T-cell (primary cell): Measurements from ENCODE around the gene OR2L3. TPM values are rescaled to one million over a fixed set of nuclear protein-coding genes. Genes with fewer than 3 reads are reported as not detected.

Experiments used
- ATAC-seq, 4 experiments: fragments of 200-7000 bp in 3 of 4; fragments of 150-1000 bp in 1 of 4; cut with Tn5 transposase; replicated peaks in 1 of 4; 1 replicate in 3 of 4; 2 replicates in 1 of 4; pipeline ENCODE4 v1.10.0; 2021; ENCODE audit warnings: moderate library complexity in 3 of 4, mild to moderate bottlenecking in 2 of 4, moderate number of reproducible peaks in 1 of 4
- CTCF ChIA-PET, 2 donors: fragments of 300-600 bp; sonication (Branson Sonifier 250); formaldehyde crosslinking; loops; one replicate each; lab custom pipeline; 2022; ENCODE audit warnings: antibody characterized with exemption in 2 of 2; lab: Charles Lee
- POLR2A ChIA-PET, 2 donors: fragments of 300-600 bp; sonication (Branson Sonifier 250); formaldehyde crosslinking; loops; one replicate each; lab custom pipeline; 2022; ENCODE audit warnings: antibody characterized with exemption in 2 of 2; lab: Charles Lee
- DNase-seq, 35 experiments: peaks; one replicate each; pipeline versions ENCODE4 v3.0.0 to v3.0.0-alpha.2; 2013 to 2023
- H3K27ac ChIP-seq: one replicate; pipeline ENCODE4 v1.5.1; 2013; ENCODE audit warnings: low read length
- H3K27me3 ChIP-seq, 2 experiments: replicated peaks in 1 of 2; 1 replicate in 1 of 2; 2 replicates in 1 of 2; pipeline versions ENCODE4 v1.6.1 to v1.7.0; 2013; ENCODE audit warnings: low read length in 1 of 2, mixed read lengths in 1 of 2; ENCODE audit not compliant: control insufficient read depth in 2 of 2, insufficient read depth in 2 of 2; ENCODE audit errors: extremely low read depth in 1 of 2
- H3K36me3 ChIP-seq, 2 donors: 1 replicate in 1 of 2; 2 replicates in 1 of 2; pipeline versions ENCODE4 v1.6.1 to v1.7.0; 2013; ENCODE audit warnings: low read length in 1 of 2; ENCODE audit not compliant: control insufficient read depth in 2 of 2, insufficient read depth in 1 of 2; ENCODE audit errors: extremely low read depth in 1 of 2
- H3K4me1 ChIP-seq, 2 experiments: 1 replicate in 1 of 2; 2 replicates in 1 of 2; pipeline versions ENCODE4 v1.6.1 to v1.7.0; 2013; ENCODE audit warnings: low read length in 2 of 2, mixed read lengths in 1 of 2; ENCODE audit not compliant: insufficient read depth in 2 of 2, control insufficient read depth in 1 of 2; ENCODE audit errors: extremely low read depth in 1 of 2
- H3K4me3 ChIP-seq, 2 donors: 1 replicate in 1 of 2; 2 replicates in 1 of 2; pipeline versions ENCODE4 v1.5.1 to v1.7.0; 2013; ENCODE audit warnings: mild to moderate bottlenecking in 2 of 2, low read length in 1 of 2, moderate library complexity in 1 of 2; ENCODE audit not compliant: control insufficient read depth in 1 of 2; ENCODE audit errors: extremely low read depth in 1 of 2
- H3K9me3 ChIP-seq: 2 replicates; pipeline ENCODE4 v1.7.0; 2013
- H3K27ac Mint-ChIP-seq, 2 donors: one replicate each; pipeline ENCODE4 v1.8.0; 2020 to 2021; ENCODE audit warnings: mild to moderate bottlenecking in 2 of 2, mixed read lengths in 2 of 2
- H3K27me3 Mint-ChIP-seq, 2 donors: one replicate each; pipeline ENCODE4 v1.8.0; 2021 to 2022; ENCODE audit warnings: mixed read lengths in 2 of 2
- H3K36me3 Mint-ChIP-seq: one replicate; pipeline ENCODE4 v1.8.0; 2021; ENCODE audit warnings: mixed read lengths
- H3K4me1 Mint-ChIP-seq, 3 donors: one replicate each; pipeline ENCODE4 v1.8.0; 2020 to 2022; ENCODE audit warnings: mixed read lengths in 3 of 3, mild to moderate bottlenecking in 1 of 3
- H3K4me3 Mint-ChIP-seq, 3 donors: one replicate each; pipeline ENCODE4 v1.8.0; 2020 to 2022; ENCODE audit warnings: mild to moderate bottlenecking in 3 of 3, mixed read lengths in 3 of 3, moderate library complexity in 3 of 3
- H3K9me3 Mint-ChIP-seq, 3 donors: one replicate each; pipeline ENCODE4 v1.8.0; 2020 to 2022; ENCODE audit warnings: mixed read lengths in 3 of 3
- WGBS: methylation state at CpG from one replicate; pipeline ENCODE4 v1.1.5; 2013; ENCODE audit warnings: missing lambda C conversion rate; ENCODE audit not compliant: insufficient coverage; 5-methylcytosine and 5-hydroxymethylcytosine counted together
- total RNA-seq, 35 experiments: library from RNA in 6 of 35; stranded (reverse) in 6 of 35; fragments of 120-200 nt in 1 of 35; gene quantifications; one replicate each; pipeline versions ENCODE4 v1.2.1 to v1.2.4 and lab custom pipeline; 2013 to 2026

The OR2L3 gene
- total RNA-seq, 5 donors from 2014 or later (not counting 1 experiment from before 2014, with no cell fraction given), result not detected

DNA sequence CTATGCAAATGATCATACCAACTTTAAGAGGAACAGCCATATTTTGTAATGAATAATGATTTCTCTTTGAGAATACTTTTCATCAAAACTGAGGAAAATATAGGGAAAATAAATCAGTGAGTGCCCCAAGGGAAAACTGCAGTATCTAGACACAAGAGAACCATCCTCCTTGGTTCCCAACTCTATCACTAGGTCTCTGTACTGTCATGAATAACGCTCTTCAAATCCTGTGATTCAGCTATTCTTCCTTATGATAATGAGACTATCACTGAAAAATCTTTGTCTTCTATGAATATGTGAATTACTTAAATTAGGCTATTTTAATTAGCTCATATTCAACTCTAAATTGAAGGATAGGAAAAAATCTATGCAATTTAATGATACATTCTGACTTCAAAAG lies 30.8 kb upstream of the OR2L3 start:
- ATAC-seq (no peak), DNase-seq (no peak)
- H3K27me3 Mint-ChIP-seq, result no peaks in the 10 kb centered on the region
- Histone ChIP-seq H3K4me3 (no peak overlapping the region), H3K9me3 (no peaks in the 10 kb centered on the region), H3K4me1 (no peaks in the 10 kb centered on the region), H3K27ac (no peak overlapping the region), H3K27me3 (no peaks in the 10 kb centered on the region), H3K36me3 (no peaks in the 10 kb centered on the region)
- ChIA-PET POLR2A (no interaction called here), CTCF (no interaction called here)
- H3K27ac Mint-ChIP-seq, result no peak overlapping the region
- H3K4me3 Mint-ChIP-seq, result no peak overlapping the region
- WGBS, result no CpG with 5 or more reads among the region's 1 CpG
- peaks cover 9 to 16% (median 11%) of the 10 kb centered on the region in 3 donors for H3K9me3 Mint-ChIP-seq
- H3K4me1 Mint-ChIP-seq, result no peaks in the 10 kb centered on the region
- no peaks in the 10 kb centered on the region for H3K36me3 Mint-ChIP-seq

- DNase-seq (no peak), ATAC-seq (no peak)
- no peaks in the 10 kb centered on the region for H3K9me3 ChIP-seq
- ChIA-PET POLR2A (no interaction called here), CTCF (no interaction called here)
- no peak within 1 kb of the TSS for H3K27ac Mint-ChIP-seq
- H3K27me3 ChIP-seq, result no peaks in the 10 kb centered on the region
- H3K27me3 Mint-ChIP-seq, result no peaks in the 10 kb centered on the region
- no peaks in the 10 kb centered on the region for H3K36me3 Mint-ChIP-seq
- no peak within 1 kb of the TSS for H3K27ac ChIP-seq
- H3K9me3 Mint-ChIP-seq, result peaks cover 0 to 28% (median 20%) of the 10 kb centered on the region in 3 donors
- H3K4me1 ChIP-seq, result no peaks in the 10 kb centered on the region
- H3K4me3 ChIP-seq, result no peak within 1 kb of the TSS
- no CpG with 5 or more reads among the region's 2 CpGs for WGBS
- H3K4me1 Mint-ChIP-seq, result no peaks in the 10 kb centered on the region
- H3K4me3 Mint-ChIP-seq, result no peak within 1 kb of the TSS
- H3K36me3 ChIP-seq, result no peaks in the 10 kb centered on the region
These were observed 16.9 kb upstream of the OR2L3 start, which contains the start of gene OR2L2 for GRCh38 chr1:248029770-248030169. OR2L2 (plus strand) TSS chr1:248030070; CDS start chr1:248038268, 8,198 bp downstream.

DNA sequence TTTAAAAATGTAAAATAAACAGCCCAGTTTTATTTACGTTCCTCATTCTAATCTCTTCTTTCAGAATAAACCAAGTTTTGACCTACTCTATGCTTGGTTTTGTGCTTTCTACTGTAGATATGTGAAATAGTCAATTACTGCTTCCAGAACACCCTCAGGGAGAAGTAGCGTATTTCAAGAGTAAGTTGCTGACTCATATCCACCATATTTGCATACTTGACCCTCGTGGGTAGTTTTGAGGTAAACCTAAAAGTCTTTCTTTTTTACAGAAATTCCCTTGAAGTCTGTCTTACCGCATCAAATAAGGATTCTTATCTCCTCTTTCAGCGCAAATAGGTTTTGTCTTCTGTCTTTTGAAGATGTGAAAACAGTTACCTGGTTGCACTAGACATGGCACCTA lies 1.4 kb upstream of the OR2L3 start:
- Mint-ChIP-seq H3K36me3 (no peaks in the 10 kb centered on the region), H3K4me1 (no peaks in the 10 kb centered on the region), H3K9me3 (peaks cover 18 to 23% (median 22%) of the 10 kb centered on the region in 3 donors), H3K4me3 (no peak overlapping the region), H3K27ac (no peak overlapping the region), H3K27me3 (no peaks in the 10 kb centered on the region)
- H3K4me1 ChIP-seq, result no peaks in the 10 kb centered on the region
- ATAC-seq, result no peak
- H3K27ac ChIP-seq, result no peak overlapping the region
- H3K4me3 ChIP-seq, result no peak overlapping the region
- H3K9me3 ChIP-seq, result no peaks in the 10 kb centered on the region
- CTCF ChIA-PET, result no interaction called here
- DNase-seq, result no peak
- POLR2A ChIA-PET, result no interaction called here
- no CpG with 5 or more reads among the region's 5 CpGs for whole genome bisulfite sequencing
- no peaks in the 10 kb centered on the region for H3K36me3 ChIP-seq
- H3K27me3 ChIP-seq, result no peaks in the 10 kb centered on the region

DNA sequence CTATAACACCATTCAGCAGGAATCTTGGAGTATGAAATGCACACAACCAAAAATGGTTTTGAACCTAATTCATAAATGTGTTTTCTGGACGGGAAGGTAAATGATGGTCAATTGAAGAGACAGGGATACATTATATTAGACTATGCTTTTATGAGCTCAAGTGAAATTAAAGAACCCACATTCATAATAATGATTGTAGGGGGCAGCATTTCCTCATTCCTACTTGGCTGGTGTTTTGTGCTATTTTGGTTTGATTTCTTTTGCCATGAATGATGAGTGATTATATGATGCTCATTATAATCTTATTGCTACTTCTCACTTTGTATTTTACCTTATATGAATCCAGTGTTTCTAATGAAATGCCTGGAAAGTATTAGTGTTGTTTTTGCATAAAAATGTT lies 372 bp downstream of the OR2L3 start:
- H3K4me1 Mint-ChIP-seq, result no peaks in the 10 kb centered on the region
- H3K9me3 Mint-ChIP-seq, result peaks cover 9 to 20% (median 20%) of the 10 kb centered on the region in 3 donors
- CTCF ChIA-PET, result no interaction called here
- Histone ChIP-seq H3K27ac (no peak overlapping the region), H3K4me3 (no peak overlapping the region), H3K9me3 (no peaks in the 10 kb centered on the region), H3K27me3 (no peaks in the 10 kb centered on the region), H3K36me3 (no peaks in the 10 kb centered on the region), H3K4me1 (no peaks in the 10 kb centered on the region)
- no peaks in the 10 kb centered on the region for H3K36me3 Mint-ChIP-seq
- H3K27ac Mint-ChIP-seq, result no peak overlapping the region
- ATAC-seq (no peak), DNase-seq (no peak)
- POLR2A ChIA-PET, result no interaction called here
- H3K4me3 Mint-ChIP-seq, result no peak overlapping the region
- H3K27me3 Mint-ChIP-seq, result no peaks in the 10 kb centered on the region
- no CpG with 5 or more reads among the region's 1 CpG for WGBS

GRCh38 chr1:248054671-248055070 lies 8.0 kb downstream of the OR2L3 start:
- Histone ChIP-seq H3K9me3 (no peaks in the 10 kb centered on the region), H3K36me3 (no peaks in the 10 kb centered on the region), H3K4me3 (no peak overlapping the region), H3K27me3 (no peaks in the 10 kb centered on the region), H3K4me1 (no peaks in the 10 kb centered on the region), H3K27ac (no peak overlapping the region)
- Mint-ChIP-seq H3K4me3 (no peak overlapping the region), H3K36me3 (no peaks in the 10 kb centered on the region), H3K4me1 (no peaks in the 10 kb centered on the region), H3K9me3 (peaks cover 15 to 26% (median 26%) of the 10 kb centered on the region in 3 donors), H3K27me3 (no peaks in the 10 kb centered on the region), H3K27ac (no peak overlapping the region)
- ChIA-PET CTCF (no interaction called here), POLR2A (no interaction called here)
- DNase-seq (no peak), ATAC-seq (no peak)

GRCh38 chr1:248055261-248055660 lies 8.6 kb downstream of the OR2L3 start:
- CTCF ChIA-PET, result no interaction called here
- no peak for DNase-seq
- WGBS, result no CpG with 5 or more reads among the region's 2 CpGs
- H3K9me3 Mint-ChIP-seq, result peaks cover 15 to 26% (median 25%) of the 10 kb centered on the region in 3 donors
- H3K27ac Mint-ChIP-seq, result no peak overlapping the region
- H3K4me1 Mint-ChIP-seq, result no peaks in the 10 kb centered on the region
- Histone ChIP-seq H3K27ac (no peak overlapping the region), H3K36me3 (no peaks in the 10 kb centered on the region), H3K4me3 (no peak overlapping the region), H3K27me3 (no peaks in the 10 kb centered on the region), H3K9me3 (no peaks in the 10 kb centered on the region), H3K4me1 (no peaks in the 10 kb centered on the region)
- H3K4me3 Mint-ChIP-seq, result no peak overlapping the region
- H3K36me3 Mint-ChIP-seq, result no peaks in the 10 kb centered on the region
- no peaks in the 10 kb centered on the region for H3K27me3 Mint-ChIP-seq
- POLR2A ChIA-PET, result no interaction called here
- ATAC-seq, result no peak

DNA sequence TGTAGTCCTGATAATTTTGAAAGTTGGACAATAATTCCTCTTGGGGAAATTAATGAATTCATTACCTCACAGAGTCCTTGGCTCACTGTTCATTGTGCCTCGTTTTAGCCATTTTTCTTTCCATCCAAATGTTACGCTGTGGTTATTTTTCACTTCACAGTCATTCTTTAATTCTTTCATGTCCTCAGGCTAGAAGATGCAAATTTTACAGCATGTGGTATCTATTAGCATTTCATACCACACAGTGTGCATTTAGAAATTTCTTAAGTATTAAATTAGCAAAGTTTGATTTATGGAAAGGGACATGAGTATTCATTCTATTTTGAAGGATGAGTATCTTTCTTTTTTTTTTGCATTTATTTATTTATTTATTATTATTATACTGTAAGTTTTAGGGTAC lies 18.4 kb downstream of the OR2L3 start:
- no peak for DNase-seq
- Histone ChIP-seq H3K27me3 (no peaks in the 10 kb centered on the region), H3K9me3 (peaks cover 4% of the 10 kb centered on the region), H3K36me3 (no peaks in the 10 kb centered on the region), H3K4me3 (no peak overlapping the region), H3K4me1 (no peaks in the 10 kb centered on the region), H3K27ac (no peak overlapping the region)
- Mint-ChIP-seq H3K9me3 (peaks cover 5 to 13% (median 9%) of the 10 kb centered on the region in 3 donors), H3K36me3 (no peaks in the 10 kb centered on the region), H3K4me1 (no peaks in the 10 kb centered on the region), H3K27ac (no peak overlapping the region), H3K27me3 (no peaks in the 10 kb centered on the region), H3K4me3 (no peak overlapping the region)
- CTCF ChIA-PET, result no interaction called here
- ATAC-seq, result no peak
- POLR2A ChIA-PET, result no interaction called here
- WGBS, result no CpG with 5 or more reads among the region's 2 CpGs
